ENCODE results near the gene LPCAT3.
"Not testable (repeated sequence)": the region's sequence is repeated elsewhere in the genome, so short reads cannot be mapped to it uniquely, and the experiment has no call there.

DNA sequence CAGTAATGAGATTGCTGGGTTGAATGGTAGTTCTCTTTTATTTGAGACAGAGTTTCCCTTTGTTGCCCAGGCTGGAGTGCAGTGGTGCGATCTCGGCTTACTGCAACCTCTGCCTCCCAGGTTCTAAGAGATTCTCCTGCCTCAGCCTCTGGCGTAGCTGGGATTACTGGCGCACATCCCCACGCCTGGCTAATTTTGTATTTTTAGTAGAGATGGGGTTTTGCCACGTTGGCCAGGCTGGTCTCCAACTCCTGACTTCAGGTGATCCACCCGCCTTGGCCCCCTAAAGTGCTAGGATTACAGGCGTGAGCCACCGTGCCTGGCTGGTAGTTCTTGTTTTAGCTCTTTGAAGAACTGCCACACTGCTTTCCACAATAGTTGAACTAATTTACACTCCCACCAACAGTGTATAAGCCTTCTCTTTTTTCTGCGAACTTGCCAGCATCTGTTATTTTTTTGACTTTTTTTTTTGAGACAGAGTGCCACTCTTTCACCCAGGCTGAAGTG is 31.2 kb upstream of the LPCAT3 start:
- TF ChIP-seq, protein P1, sequence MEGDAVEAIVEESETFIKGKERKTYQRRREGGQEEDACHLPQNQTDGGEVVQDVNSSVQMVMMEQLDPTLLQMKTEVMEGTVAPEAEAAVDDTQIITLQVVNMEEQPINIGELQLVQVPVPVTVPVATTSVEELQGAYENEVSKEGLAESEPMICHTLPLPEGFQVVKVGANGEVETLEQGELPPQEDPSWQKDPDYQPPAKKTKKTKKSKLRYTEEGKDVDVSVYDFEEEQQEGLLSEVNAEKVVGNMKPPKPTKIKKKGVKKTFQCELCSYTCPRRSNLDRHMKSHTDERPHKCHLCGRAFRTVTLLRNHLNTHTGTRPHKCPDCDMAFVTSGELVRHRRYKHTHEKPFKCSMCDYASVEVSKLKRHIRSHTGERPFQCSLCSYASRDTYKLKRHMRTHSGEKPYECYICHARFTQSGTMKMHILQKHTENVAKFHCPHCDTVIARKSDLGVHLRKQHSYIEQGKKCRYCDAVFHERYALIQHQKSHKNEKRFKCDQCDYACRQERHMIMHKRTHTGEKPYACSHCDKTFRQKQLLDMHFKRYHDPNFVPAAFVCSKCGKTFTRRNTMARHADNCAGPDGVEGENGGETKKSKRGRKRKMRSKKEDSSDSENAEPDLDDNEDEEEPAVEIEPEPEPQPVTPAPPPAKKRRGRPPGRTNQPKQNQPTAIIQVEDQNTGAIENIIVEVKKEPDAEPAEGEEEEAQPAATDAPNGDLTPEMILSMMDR (conservative IDR thresholded peaks at IDR 0.05; ENCODE audit: low read depth, low read length) = not testable (repeated sequence)
- not testable (repeated sequence) for TF ChIP-seq EZH2phosphoT487 (IDR thresholded peaks at IDR 0.05; ENCODE audit: borderline replicate concordance, low read length)

All from PC-3 (cell line).